ENCODE measurements around the gene LRPAP1.
"Not testable (repeated sequence)": the region's sequence is repeated elsewhere in the genome, so short reads cannot be mapped to it uniquely, and the experiment has no call there.

Gene LRPAP1

DNA sequence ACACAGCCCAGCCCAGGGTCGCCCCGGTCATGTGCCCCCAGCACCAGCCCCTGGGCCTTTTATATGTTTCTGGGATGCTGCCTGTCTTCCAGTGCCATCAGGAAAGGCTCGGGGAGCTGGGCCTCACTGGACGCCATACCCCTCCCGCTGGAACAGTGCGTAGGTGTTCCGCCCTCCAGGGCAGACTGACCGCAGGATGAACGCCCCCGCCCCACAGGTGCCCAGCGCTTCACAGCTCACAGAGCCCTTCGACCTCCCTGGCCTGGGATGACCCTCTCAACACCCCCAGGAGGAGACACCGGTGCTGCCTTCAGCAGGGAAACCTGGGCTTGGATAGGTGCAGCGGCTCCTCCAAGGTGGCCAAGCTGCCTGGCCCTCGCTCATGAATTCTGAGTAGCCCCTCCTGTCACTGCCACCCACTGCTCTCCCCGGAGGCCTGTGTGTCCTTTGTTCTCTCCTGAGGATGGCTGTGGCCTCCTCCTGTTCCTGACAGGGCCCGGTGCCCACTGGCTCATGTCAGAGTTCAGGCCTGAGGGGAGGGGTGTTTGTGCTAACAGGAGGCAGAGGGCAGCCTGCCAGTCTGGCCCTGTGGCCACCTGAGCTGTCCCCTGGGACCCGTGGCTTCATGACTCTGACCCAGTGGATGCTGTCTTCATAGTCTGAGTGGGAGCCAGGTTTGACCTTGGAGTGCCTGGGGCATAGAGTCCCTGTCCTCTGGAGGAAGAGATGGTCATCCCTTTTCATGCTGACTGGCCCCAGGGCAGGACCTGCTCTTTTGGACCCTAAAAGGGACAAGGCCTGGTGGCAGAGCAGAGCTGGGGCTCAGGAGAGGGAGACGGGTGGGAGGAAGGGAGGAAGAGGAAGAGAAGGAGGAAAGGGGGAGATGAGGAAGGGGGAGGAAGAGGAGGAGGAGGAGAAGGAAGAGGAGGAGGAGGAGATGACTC lies 43.5 kb upstream of the LRPAP1 start:
- not testable (repeated sequence) for H3K36me3 ChIP-seq (ENCODE audit: control insufficient read depth in 1 of 2, insufficient read depth in 2 of 2, low read depth in 1 of 2, low read length in 2 of 2); H2BK120ac ChIP-seq (ENCODE audit: low read depth, low read length); H3K4me3 ChIP-seq (ENCODE audit: insufficient read depth in 1 of 2, low read depth in 1 of 2, low read length in 2 of 2); H3K18ac ChIP-seq (ENCODE audit: low read depth in 1 of 2, low read length in 2 of 2); H3K9me3 ChIP-seq (ENCODE audit: control insufficient read depth, low read length); H3K27ac ChIP-seq (ENCODE audit: low read length, poor library complexity, severe bottlenecking); H4K8ac ChIP-seq (ENCODE audit: low read length); H3K23ac ChIP-seq (ENCODE audit: low read length in 2 of 2); H3K14ac ChIP-seq (ENCODE audit: low read length in 2 of 2); H2AFZ ChIP-seq (ENCODE audit: low read depth, low read length); H3K4me1 ChIP-seq (ENCODE audit: control insufficient read depth, insufficient read depth, low read depth, low read length); H3K4me2 ChIP-seq (ENCODE audit: low read length, poor library complexity, severe bottlenecking); H3K79me1 ChIP-seq (replicated peaks; ENCODE audit: low read length, poor library complexity, severe bottlenecking); H4K91ac ChIP-seq (ENCODE audit: low read length); H2BK15ac ChIP-seq (ENCODE audit: low read depth, poor library complexity, severe bottlenecking); DNase-seq; H3K4ac ChIP-seq (ENCODE audit: low read depth in 1 of 2, low read length in 2 of 2); H2AK5ac ChIP-seq (ENCODE audit: low read length, severe bottlenecking); H3K9ac ChIP-seq (ENCODE audit: low read length); H2BK5ac ChIP-seq (ENCODE audit: low read depth, low read length, poor library complexity, severe bottlenecking); H2BK12ac ChIP-seq (ENCODE audit: low read length in 2 of 2)
- 89% methylated on average over 17 of the region's 19 CpGs for WGBS
- H3K27me3 ChIP-seq (ENCODE audit: control insufficient read depth in 1 of 2, insufficient read depth in 1 of 2, low read length in 2 of 2) = peaks cover 5 to 25% of the 10 kb centered on the region in 2 experiments

DNA sequence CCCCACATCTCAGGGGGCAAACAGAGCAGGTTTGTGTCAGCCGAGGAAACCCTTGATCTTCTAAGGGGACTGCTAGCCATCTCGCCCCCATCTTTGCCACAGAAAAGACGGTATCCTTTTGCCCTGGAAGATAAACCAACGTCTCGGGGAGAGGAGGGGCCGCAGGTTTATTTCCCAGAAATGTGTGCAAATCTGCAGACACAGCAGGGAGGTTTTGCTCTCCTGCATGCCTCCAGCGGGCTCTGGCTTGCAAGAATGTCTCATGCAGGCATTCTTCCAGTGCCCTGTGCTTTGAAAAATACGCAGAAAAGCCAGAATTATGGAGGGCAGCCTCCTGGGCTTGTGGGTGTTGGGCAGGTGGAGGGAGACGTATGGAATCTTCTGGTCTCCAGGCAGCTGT lies 42.6 kb upstream of the LRPAP1 start:
- H2AK5ac ChIP-seq (ENCODE audit: low read length, severe bottlenecking); H3K4me2 ChIP-seq (ENCODE audit: low read length, poor library complexity, severe bottlenecking); H3K79me1 ChIP-seq (replicated peaks; ENCODE audit: low read length, poor library complexity, severe bottlenecking); H3K23ac ChIP-seq (ENCODE audit: low read length in 2 of 2); H2BK120ac ChIP-seq (ENCODE audit: low read depth, low read length); H3K36me3 ChIP-seq (ENCODE audit: control insufficient read depth in 1 of 2, insufficient read depth in 2 of 2, low read depth in 1 of 2, low read length in 2 of 2); H3K4me1 ChIP-seq (ENCODE audit: control insufficient read depth, insufficient read depth, low read depth, low read length); H2BK12ac ChIP-seq (ENCODE audit: low read length in 2 of 2); H3K18ac ChIP-seq (ENCODE audit: low read depth in 1 of 2, low read length in 2 of 2); H2BK15ac ChIP-seq (ENCODE audit: low read depth, poor library complexity, severe bottlenecking); H3K4me3 ChIP-seq (ENCODE audit: insufficient read depth in 1 of 2, low read depth in 1 of 2, low read length in 2 of 2); H3K14ac ChIP-seq (ENCODE audit: low read length in 2 of 2); DNase-seq; H3K27ac ChIP-seq (ENCODE audit: low read length, poor library complexity, severe bottlenecking); H4K8ac ChIP-seq (ENCODE audit: low read length); H3K4ac ChIP-seq (ENCODE audit: low read depth in 1 of 2, low read length in 2 of 2); H2AFZ ChIP-seq (ENCODE audit: low read depth, low read length); H3K9ac ChIP-seq (ENCODE audit: low read length); H3K9me3 ChIP-seq (ENCODE audit: control insufficient read depth, low read length); H2BK5ac ChIP-seq (ENCODE audit: low read depth, low read length, poor library complexity, severe bottlenecking): not testable (repeated sequence)
- peak overlapping the region; percentile 39 for H4K91ac ChIP-seq (ENCODE audit: low read length)
- WGBS = 76% methylated on average over 8 of the region's 9 CpGs
- peaks cover 5 to 25% of the 10 kb centered on the region in 2 experiments for H3K27me3 ChIP-seq (ENCODE audit: control insufficient read depth in 1 of 2, insufficient read depth in 1 of 2, low read length in 2 of 2)

DNA sequence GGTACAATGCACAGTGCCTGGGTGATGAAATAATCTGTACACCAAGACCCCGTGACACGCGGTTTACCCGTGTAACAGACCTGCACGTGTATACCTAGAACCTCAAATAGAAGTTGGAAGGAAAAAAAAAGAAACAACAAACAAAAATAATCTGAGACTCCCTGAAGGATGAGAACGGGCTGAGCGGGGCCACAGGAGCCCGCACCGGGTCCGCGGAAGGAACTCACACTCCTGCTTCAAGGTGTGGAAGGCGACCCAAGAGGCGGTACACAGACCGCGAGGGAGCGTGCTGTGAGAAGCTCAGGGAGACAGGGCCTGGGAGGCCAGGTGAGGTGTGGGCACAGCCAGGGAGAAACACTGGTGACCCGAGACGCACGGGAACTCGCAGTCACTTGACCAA lies 42.1 kb upstream of the LRPAP1 start:
- DNase-seq; H3K79me1 ChIP-seq (replicated peaks; ENCODE audit: low read length, poor library complexity, severe bottlenecking); H3K9me3 ChIP-seq (ENCODE audit: control insufficient read depth, low read length); H4K91ac ChIP-seq (ENCODE audit: low read length); H3K4me3 ChIP-seq (ENCODE audit: insufficient read depth in 1 of 2, low read depth in 1 of 2, low read length in 2 of 2); H2BK120ac ChIP-seq (ENCODE audit: low read depth, low read length); H3K36me3 ChIP-seq (ENCODE audit: control insufficient read depth in 1 of 2, insufficient read depth in 2 of 2, low read depth in 1 of 2, low read length in 2 of 2); H3K4me2 ChIP-seq (ENCODE audit: low read length, poor library complexity, severe bottlenecking); H3K14ac ChIP-seq (ENCODE audit: low read length in 2 of 2); H3K18ac ChIP-seq (ENCODE audit: low read depth in 1 of 2, low read length in 2 of 2); H2BK15ac ChIP-seq (ENCODE audit: low read depth, poor library complexity, severe bottlenecking); H3K9ac ChIP-seq (ENCODE audit: low read length); H2AFZ ChIP-seq (ENCODE audit: low read depth, low read length); H2AK5ac ChIP-seq (ENCODE audit: low read length, severe bottlenecking); H3K27ac ChIP-seq (ENCODE audit: low read length, poor library complexity, severe bottlenecking); H3K4me1 ChIP-seq (ENCODE audit: control insufficient read depth, insufficient read depth, low read depth, low read length); H3K23ac ChIP-seq (ENCODE audit: low read length in 2 of 2); H3K4ac ChIP-seq (ENCODE audit: low read depth in 1 of 2, low read length in 2 of 2); H2BK5ac ChIP-seq (ENCODE audit: low read depth, low read length, poor library complexity, severe bottlenecking); H2BK12ac ChIP-seq (ENCODE audit: low read length in 2 of 2); H4K8ac ChIP-seq (ENCODE audit: low read length): not testable (repeated sequence)
- 95% methylated on average over 19 of the region's 20 CpGs for WGBS
- peaks cover 5 to 25% of the 10 kb centered on the region in 2 experiments for H3K27me3 ChIP-seq (ENCODE audit: control insufficient read depth in 1 of 2, insufficient read depth in 1 of 2, low read length in 2 of 2)

DNA sequence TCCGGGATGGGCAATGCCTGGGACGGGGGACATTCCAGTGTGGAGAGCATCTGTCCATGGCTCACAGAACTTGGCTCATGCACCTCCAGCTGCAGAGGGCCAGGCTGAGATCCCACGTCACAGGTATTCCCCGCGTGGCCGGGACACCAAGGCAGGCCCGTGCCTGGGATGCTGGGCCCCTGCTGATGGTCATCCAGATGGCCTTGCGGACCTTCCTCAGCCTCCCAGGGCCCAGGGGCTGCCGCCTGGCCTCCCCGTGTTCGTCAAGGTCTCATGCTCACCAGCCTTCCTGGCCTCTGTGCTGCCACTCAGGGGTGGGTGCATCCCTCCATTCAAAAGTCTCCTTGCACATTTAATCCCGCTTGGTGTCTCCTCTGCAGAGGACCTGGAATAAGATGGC lies 40.9 kb upstream of the LRPAP1 start:
- Histone ChIP-seq H3K23ac (ENCODE audit: low read length in 2 of 2) (no peak overlapping the region), H3K9ac (ENCODE audit: low read length) (no peak overlapping the region), H3K14ac (ENCODE audit: low read length in 2 of 2) (no peak overlapping the region), H3K4me2 (ENCODE audit: low read length, poor library complexity, severe bottlenecking) (no peak overlapping the region), H2AFZ (ENCODE audit: low read depth, low read length) (no peak overlapping the region), H3K18ac (ENCODE audit: low read depth in 1 of 2, low read length in 2 of 2) (no peak overlapping the region), H3K4me1 (ENCODE audit: control insufficient read depth, insufficient read depth, low read depth, low read length) (peaks cover 2% of the 10 kb centered on the region), H3K4ac (ENCODE audit: low read depth in 1 of 2, low read length in 2 of 2) (no peak overlapping the region), H3K36me3 (ENCODE audit: control insufficient read depth in 1 of 2, insufficient read depth in 2 of 2, low read depth in 1 of 2, low read length in 2 of 2) (no peaks in the 10 kb centered on the region), H2AK5ac (ENCODE audit: low read length, severe bottlenecking) (no peak overlapping the region), H2BK5ac (ENCODE audit: low read depth, low read length, poor library complexity, severe bottlenecking) (no peak overlapping the region), H3K9me3 (ENCODE audit: control insufficient read depth, low read length) (no peaks in the 10 kb centered on the region), H3K4me3 (ENCODE audit: insufficient read depth in 1 of 2, low read depth in 1 of 2, low read length in 2 of 2) (no peak overlapping the region), H2BK120ac (ENCODE audit: low read depth, low read length) (no peak overlapping the region), H2BK12ac (ENCODE audit: low read length in 2 of 2) (no peak overlapping the region), H4K91ac (ENCODE audit: low read length) (no peak overlapping the region), H4K8ac (ENCODE audit: low read length) (no peak overlapping the region), H3K27ac (ENCODE audit: low read length, poor library complexity, severe bottlenecking) (no peak overlapping the region), H3K27me3 (ENCODE audit: control insufficient read depth in 1 of 2, insufficient read depth in 1 of 2, low read length in 2 of 2) (peaks cover 5 to 23% of the 10 kb centered on the region in 2 experiments), H2BK15ac (ENCODE audit: low read depth, poor library complexity, severe bottlenecking) (no peak overlapping the region), H3K79me1 (replicated peaks; ENCODE audit: low read length, poor library complexity, severe bottlenecking) (no peaks in the 10 kb centered on the region)
- WGBS = 87% methylated on average over 12 of the region's 12 CpGs
- no peak for DNase-seq

Data from mesenchymal stem cell (in vitro differentiated cells and primary cell).